ENCODE results near the gene BMP8B. TPM values are rescaled to one million over a fixed set of nuclear protein-coding genes. Genes with fewer than 3 reads are reported as not detected.

BMP8B gene
- total RNA-seq (2021): 0.33 and 0.42 TPM in 2 replicates
- long read RNA-seq: 0 reads

- Histone ChIP-seq H3K4ac (ENCODE audit: low read depth, low read length) (no peak within 1 kb of the TSS), H4K20me1 (ENCODE audit: control insufficient read depth, insufficient read depth, insufficient read length) (no peaks in the 10 kb centered on the region), H3K18ac (ENCODE audit: insufficient read length, low read depth, low read length) (no peak within 1 kb of the TSS), H2AFZ (ENCODE audit: low read length) (no peak within 1 kb of the TSS), H3K79me1 (ENCODE audit: insufficient read depth, low read depth, low read length, poor library complexity, severe bottlenecking) (no peaks in the 10 kb centered on the region), H3K27ac (ENCODE audit: insufficient read length, low read depth, low read length) (no peak within 1 kb of the TSS), H3K14ac (ENCODE audit: insufficient read depth, low read length) (no peak within 1 kb of the TSS; the same call in 1 of the 2 replicates), H3K23me2 (ENCODE audit: insufficient read length, low read depth, low read length, poor library complexity, severe bottlenecking) (peaks cover 3% of the 10 kb centered on the region), H2BK20ac (ENCODE audit: low read depth, low read length, poor library complexity, severe bottlenecking) (no peak within 1 kb of the TSS), H3K79me2 (ENCODE audit: insufficient read depth, low read length) (no peaks in the 10 kb centered on the region), H2BK120ac (ENCODE audit: low read depth, low read length, poor library complexity, severe bottlenecking) (no peak within 1 kb of the TSS), H2BK15ac (ENCODE audit: low read depth, low read length) (no peak within 1 kb of the TSS), H3K27me3 (ENCODE audit: insufficient read depth, low read length) (peaks cover 23% of the 10 kb centered on the region; the same call in 1 of the 2 replicates), H2AK5ac (ENCODE audit: insufficient read length, low read length) (no peak within 1 kb of the TSS), H3K56ac (ENCODE audit: insufficient read length, low read depth, low read length) (no peak within 1 kb of the TSS), H4K91ac (ENCODE audit: insufficient read length, low read depth, low read length) (no peak within 1 kb of the TSS), H2BK12ac (ENCODE audit: insufficient read length, low read depth, low read length) (no peak within 1 kb of the TSS), H3K4me2 (ENCODE audit: insufficient read depth, insufficient read length, low read length) (peak within 1 kb of the TSS; percentile 47), H3K4me1 (ENCODE audit: insufficient read depth, low read length) (no peaks in the 10 kb centered on the region), H3T11ph (ENCODE audit: low read length) (no peak within 1 kb of the TSS), H3K9ac (ENCODE audit: extremely low read depth, insufficient read length, low read length) (no peak within 1 kb of the TSS), H2BK5ac (ENCODE audit: insufficient read length, low read length) (no peak within 1 kb of the TSS), H3K23ac (ENCODE audit: insufficient read length, low read depth, low read length) (no peak within 1 kb of the TSS), H4K5ac (ENCODE audit: insufficient read length, low read depth, low read length) (no peak within 1 kb of the TSS), H4K8ac (replicated peaks; ENCODE audit: insufficient read length, low read depth, low read length) (no peak within 1 kb of the TSS), H3K9me3 (ENCODE audit: control insufficient read depth, low read depth, low read length) (no peaks in the 10 kb centered on the region)
- WGBS (ENCODE audit: extremely low coverage, insufficient read length, low lambda C conversion rate): no CpG with 5 or more reads among the region's 91 CpGs
- Mint-ChIP-seq H3K36me3 (ENCODE audit: insufficient read depth in 1 of 3, low read depth in 3 of 3) (peaks cover 0 to 1% (median 0%) of the 10 kb centered on the region in 3 experiments; a peak in 1 of 7 replicates), H3K27ac (no peak within 1 kb of the TSS; a peak in 1 of 7 replicates), H3K4me3 (peak within 1 kb of the TSS; percentile 61 to 85), H3K4me1 (peaks cover 5 to 6% of the 10 kb centered on the region in 2 experiments; a peak in 3 of 4 replicates), H3K27me3 (ENCODE audit: low read depth) (peaks cover 79% of the 10 kb centered on the region), H3K9me3 (no peaks in the 10 kb centered on the region; a peak in 1 of 5 replicates)
- peak; percentile 78 for DNase-seq
- TF ChIP-seq CTCF (conservative IDR thresholded peaks at IDR 0.05): no peak
Observed at GRCh38 chr1:39788758-39789570, at the start of gene BMP8B. Gene BMP8B, minus strand, starts transcription at chr1:39788865. Its CDS starts 380 bp downstream, at chr1:39788485.

All from H9 (cell line).